A549 (cell line): ENCODE measurements around the gene STK33.

Source experiments
- MAZ ChIP-seq: fragments of 150-350 bp; IDR thresholded peaks from 2 replicates; pipeline ENCODE4 v1.6.1; 2014; ENCODE audit warnings: antibody characterized with exemption, low read depth, low read length, borderline replicate concordance
- RAD21 ChIP-seq, 2 experiments: fragments of >200 bp in 1 of 2; sonication (Bioruptor Twin) in 1 of 2; formaldehyde crosslinking in 1 of 2; IDR thresholded peaks in 1 of 2; conservative IDR thresholded peaks in 1 of 2; 2 replicates in 1 of 2; 3 replicates in 1 of 2; pipeline ENCODE4 v1.6.1; 2012 to 2018; ENCODE audit warnings: inconsistent platforms in 1 of 2
- ZSCAN20 ChIP-seq: fragments of 250-450 bp; sonication (Bioruptor Pico); IDR thresholded peaks from 2 replicates; pipeline ENCODE4 v1.8.0; 2022; ENCODE audit warnings: mild to moderate bottlenecking, moderate library complexity

- TF ChIP-seq RAD21 (conservative IDR thresholded peaks at IDR 0.05 in 1 of 2, IDR thresholded peaks at IDR 0.05 in 1 of 2) (no peak), ZSCAN20 (CRISPR knock-in tag) (no peak), MAZ (no peak)
Measured at GRCh38 chr11:8558436-8558835, 35.6 kb downstream of the STK33 start.
